ENCODE measurements around the gene PYGL. TPM values are rescaled to one million over a fixed set of nuclear protein-coding genes. Genes with fewer than 3 reads are reported as not detected.

PYGL gene
- polyA plus RNA-seq, 4 donors, result 0.89 to 8.7 (median 5.4) TPM

- no peak overlapping the region for H3K27ac ChIP-seq (ENCODE audit: low read depth in 1 of 3, low read length in 2 of 3)
- H3K9me3 ChIP-seq (ENCODE audit: control insufficient read depth in 2 of 2, insufficient read depth in 1 of 2, low read depth in 1 of 2, low read length in 1 of 2), result no peaks in the 10 kb centered on the region
- no peaks in the 10 kb centered on the region for H3K4me1 ChIP-seq (ENCODE audit: control insufficient read depth in 3 of 3, insufficient read depth in 2 of 3, low read depth in 1 of 3, low read length in 2 of 3)
- FAIRE-seq (no peak), DNase-seq (peak; percentile 17 to 47)
- peak overlapping the region in 1 of 3 donors; percentile 15 for H3K4me3 ChIP-seq (ENCODE audit: low read depth in 1 of 3, low read length in 3 of 3)
- 34 to 62% (median 44%) methylated on average over 3 of the region's 3 CpGs for WGBS, 3 donors
- no peaks in the 10 kb centered on the region for H3K27me3 ChIP-seq (ENCODE audit: control insufficient read depth in 3 of 3, insufficient read depth in 3 of 3, low read length in 3 of 3)
- no peaks in the 10 kb centered on the region for H3K36me3 ChIP-seq (ENCODE audit: control insufficient read depth in 3 of 3, insufficient read depth in 2 of 3, low read depth in 1 of 3, low read length in 3 of 3)
Measured at GRCh38 chr14:50977863-50978528, 33.7 kb upstream of the PYGL start.

GRCh38 chr14:50974118-50974517, 29.8 kb upstream of the PYGL start:
- FAIRE-seq, result no peak
- Histone ChIP-seq H3K4me3 (ENCODE audit: low read depth in 1 of 3, low read length in 3 of 3) (no peak overlapping the region), H3K9me3 (ENCODE audit: control insufficient read depth in 2 of 2, insufficient read depth in 1 of 2, low read depth in 1 of 2, low read length in 1 of 2) (no peaks in the 10 kb centered on the region), H3K27me3 (ENCODE audit: control insufficient read depth in 3 of 3, insufficient read depth in 3 of 3, low read length in 3 of 3) (no peaks in the 10 kb centered on the region), H3K27ac (ENCODE audit: low read depth in 1 of 3, low read length in 2 of 3) (no peak overlapping the region), H3K4me1 (ENCODE audit: control insufficient read depth in 3 of 3, insufficient read depth in 2 of 3, low read depth in 1 of 3, low read length in 2 of 3) (no peaks in the 10 kb centered on the region), H3K36me3 (ENCODE audit: control insufficient read depth in 3 of 3, insufficient read depth in 2 of 3, low read depth in 1 of 3, low read length in 3 of 3) (no peaks in the 10 kb centered on the region)
- no peak for DNase-seq
- WGBS, 3 donors, result 79 to 89% (median 79%) methylated on average over 5 of the region's 5 CpGs

GRCh38 chr14:50972734-50973133, 28.5 kb upstream of the PYGL start:
- FAIRE-seq, result no peak
- no peak overlapping the region for H3K27ac ChIP-seq (ENCODE audit: low read depth in 1 of 3, low read length in 2 of 3)

GRCh38 chr14:50970886-50971781, 26.9 kb upstream of the PYGL start:
- Histone ChIP-seq H3K27ac (ENCODE audit: low read depth in 1 of 3, low read length in 2 of 3) (no peak overlapping the region), H3K36me3 (ENCODE audit: control insufficient read depth in 3 of 3, insufficient read depth in 2 of 3, low read depth in 1 of 3, low read length in 3 of 3) (no peaks in the 10 kb centered on the region), H3K4me3 (ENCODE audit: low read depth in 1 of 3, low read length in 3 of 3) (no peak overlapping the region), H3K4me1 (ENCODE audit: control insufficient read depth in 3 of 3, insufficient read depth in 2 of 3, low read depth in 1 of 3, low read length in 2 of 3) (no peaks in the 10 kb centered on the region), H3K9me3 (ENCODE audit: control insufficient read depth in 2 of 2, insufficient read depth in 1 of 2, low read depth in 1 of 2, low read length in 1 of 2) (no peaks in the 10 kb centered on the region), H3K27me3 (ENCODE audit: control insufficient read depth in 3 of 3, insufficient read depth in 3 of 3, low read length in 3 of 3) (no peaks in the 10 kb centered on the region)
- DNase-seq (no peak), FAIRE-seq (no peak)
- WGBS, 3 donors, result 80 to 91% (median 82%) methylated on average over 6 of the region's 6 CpGs

More at GRCh38 chr14:50972734-50973133, 28.5 kb upstream of the PYGL start:
- no peaks in the 10 kb centered on the region for H3K27me3 ChIP-seq (ENCODE audit: control insufficient read depth in 3 of 3, insufficient read depth in 3 of 3, low read length in 3 of 3)
- H3K9me3 ChIP-seq (ENCODE audit: control insufficient read depth in 2 of 2, insufficient read depth in 1 of 2, low read depth in 1 of 2, low read length in 1 of 2), result no peaks in the 10 kb centered on the region
- WGBS, 3 donors, result 90 to 96% (median 92%) methylated on average over 11 of the region's 11 CpGs
- no peaks in the 10 kb centered on the region for H3K36me3 ChIP-seq (ENCODE audit: control insufficient read depth in 3 of 3, insufficient read depth in 2 of 3, low read depth in 1 of 3, low read length in 3 of 3)
- no peak for DNase-seq
- H3K4me3 ChIP-seq (ENCODE audit: low read depth in 1 of 3, low read length in 3 of 3), result no peak overlapping the region
- H3K4me1 ChIP-seq (ENCODE audit: control insufficient read depth in 3 of 3, insufficient read depth in 2 of 3, low read depth in 1 of 3, low read length in 2 of 3), result no peaks in the 10 kb centered on the region

GRCh38 chr14:50967790-50968189, 23.5 kb upstream of the PYGL start:
- 48 to 61% (median 60%) methylated on average over 2 of the region's 2 CpGs for WGBS, 3 donors
- no peak overlapping the region for H3K27ac ChIP-seq (ENCODE audit: low read depth in 1 of 3, low read length in 2 of 3)
- no peaks in the 10 kb centered on the region for H3K36me3 ChIP-seq (ENCODE audit: control insufficient read depth in 3 of 3, insufficient read depth in 2 of 3, low read depth in 1 of 3, low read length in 3 of 3)
- H3K9me3 ChIP-seq (ENCODE audit: control insufficient read depth in 2 of 2, insufficient read depth in 1 of 2, low read depth in 1 of 2, low read length in 1 of 2), result no peaks in the 10 kb centered on the region
- DNase-seq, result no peak
- FAIRE-seq, result no peak
- no peaks in the 10 kb centered on the region for H3K27me3 ChIP-seq (ENCODE audit: control insufficient read depth in 3 of 3, insufficient read depth in 3 of 3, low read length in 3 of 3)
- no peaks in the 10 kb centered on the region for H3K4me1 ChIP-seq (ENCODE audit: control insufficient read depth in 3 of 3, insufficient read depth in 2 of 3, low read depth in 1 of 3, low read length in 2 of 3)
- no peak overlapping the region for H3K4me3 ChIP-seq (ENCODE audit: low read depth in 1 of 3, low read length in 3 of 3)

- 45 to 67% (median 46%) methylated on average over 3 of the region's 3 CpGs for WGBS, 3 donors
Measured at GRCh38 chr14:50967103-50967502, 22.8 kb upstream of the PYGL start.

GRCh38 chr14:50964683-50965390, 20.6 kb upstream of the PYGL start:
- Histone ChIP-seq H3K4me1 (ENCODE audit: control insufficient read depth in 3 of 3, insufficient read depth in 2 of 3, low read depth in 1 of 3, low read length in 2 of 3) (no peaks in the 10 kb centered on the region), H3K27ac (ENCODE audit: low read depth in 1 of 3, low read length in 2 of 3) (peak overlapping the region in 1 of 3 donors; percentile 23), H3K36me3 (ENCODE audit: control insufficient read depth in 3 of 3, insufficient read depth in 2 of 3, low read depth in 1 of 3, low read length in 3 of 3) (no peaks in the 10 kb centered on the region), H3K27me3 (ENCODE audit: control insufficient read depth in 3 of 3, insufficient read depth in 3 of 3, low read length in 3 of 3) (no peaks in the 10 kb centered on the region), H3K4me3 (ENCODE audit: low read depth in 1 of 3, low read length in 3 of 3) (no peak overlapping the region), H3K9me3 (ENCODE audit: control insufficient read depth in 2 of 2, insufficient read depth in 1 of 2, low read depth in 1 of 2, low read length in 1 of 2) (no peaks in the 10 kb centered on the region)
- FAIRE-seq, result no peak
- DNase-seq, result peak in 1 of 2 donors; percentile 54
- 20 to 35% (median 33%) methylated on average over 5 of the region's 5 CpGs for WGBS, 3 donors

More at GRCh38 chr14:50967103-50967502, 22.8 kb upstream of the PYGL start:
- H3K4me1 ChIP-seq (ENCODE audit: control insufficient read depth in 3 of 3, insufficient read depth in 2 of 3, low read depth in 1 of 3, low read length in 2 of 3), result no peaks in the 10 kb centered on the region
- no peak overlapping the region for H3K27ac ChIP-seq (ENCODE audit: low read depth in 1 of 3, low read length in 2 of 3)
- no peaks in the 10 kb centered on the region for H3K9me3 ChIP-seq (ENCODE audit: control insufficient read depth in 2 of 2, insufficient read depth in 1 of 2, low read depth in 1 of 2, low read length in 1 of 2)
- no peaks in the 10 kb centered on the region for H3K27me3 ChIP-seq (ENCODE audit: control insufficient read depth in 3 of 3, insufficient read depth in 3 of 3, low read length in 3 of 3)
- FAIRE-seq (no peak), DNase-seq (no peak)
- H3K36me3 ChIP-seq (ENCODE audit: control insufficient read depth in 3 of 3, insufficient read depth in 2 of 3, low read depth in 1 of 3, low read length in 3 of 3), result no peaks in the 10 kb centered on the region
- H3K4me3 ChIP-seq (ENCODE audit: low read depth in 1 of 3, low read length in 3 of 3), result no peak overlapping the region

GRCh38 chr14:50963919-50964318, 19.6 kb upstream of the PYGL start:
- Histone ChIP-seq H3K27ac (ENCODE audit: low read depth in 1 of 3, low read length in 2 of 3) (no peak overlapping the region), H3K4me3 (ENCODE audit: low read depth in 1 of 3, low read length in 3 of 3) (no peak overlapping the region), H3K36me3 (ENCODE audit: control insufficient read depth in 3 of 3, insufficient read depth in 2 of 3, low read depth in 1 of 3, low read length in 3 of 3) (no peaks in the 10 kb centered on the region), H3K4me1 (ENCODE audit: control insufficient read depth in 3 of 3, insufficient read depth in 2 of 3, low read depth in 1 of 3, low read length in 2 of 3) (no peaks in the 10 kb centered on the region), H3K9me3 (ENCODE audit: control insufficient read depth in 2 of 2, insufficient read depth in 1 of 2, low read depth in 1 of 2, low read length in 1 of 2) (no peaks in the 10 kb centered on the region), H3K27me3 (ENCODE audit: control insufficient read depth in 3 of 3, insufficient read depth in 3 of 3, low read length in 3 of 3) (no peaks in the 10 kb centered on the region)
- no peak for DNase-seq
- WGBS, 3 donors, result 88 to 93% (median 92%) methylated on average over 5 of the region's 5 CpGs
- no peak for FAIRE-seq
